Measurements from ENCODE around the gene ABCB9.

- TF ChIP-seq CTCF (conservative IDR thresholded peaks at IDR 0.05; ENCODE audit: low read depth, low read length), result no peak
- no peak for TF ChIP-seq EZH2phosphoT487 (IDR thresholded peaks at IDR 0.05; ENCODE audit: borderline replicate concordance, low read length)
These were observed 30.5 kb upstream of the ABCB9 start for GRCh38 chr12:122996621-122997342.
